Stimulated activated CD8-positive, alpha-beta memory T cell treated with anti-CD3 and anti-CD28 coated beads, Interleukin-7, amount 100 ng/mL, for 24 hours (primary cell): Measurements from ENCODE around the gene PATE3.

Experiments
- DNase-seq: peaks from one replicate; pipeline ENCODE4 v3.0.0-alpha.2; 2020; ENCODE audit warnings: low read depth

Gene PATE3

DNA sequence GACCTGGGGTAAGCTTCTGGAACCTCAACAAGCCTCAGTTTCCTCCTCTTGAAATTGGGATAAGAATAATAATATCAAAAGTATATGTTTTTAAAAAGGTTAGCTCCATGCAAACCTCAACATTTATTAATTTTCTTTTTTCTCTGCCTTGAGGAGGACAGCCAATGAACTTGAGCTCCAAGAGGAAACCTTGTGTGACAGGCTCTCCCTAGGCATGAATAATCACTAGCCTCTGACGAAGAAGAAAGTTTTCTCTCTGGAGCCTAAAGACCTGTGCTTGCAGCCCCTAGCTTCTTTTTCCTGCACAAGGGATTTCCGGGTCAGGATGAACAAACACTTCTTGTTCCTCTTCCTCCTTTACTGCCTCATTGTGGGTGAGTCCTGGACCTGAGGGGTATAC is at the start of gene PATE3:
PATE3 (plus strand) TSS at position 301 of the 400 bp plus-strand sequence; CDS start at position 326, 25 bp downstream.
- DNase-seq, result no peak

DNA sequence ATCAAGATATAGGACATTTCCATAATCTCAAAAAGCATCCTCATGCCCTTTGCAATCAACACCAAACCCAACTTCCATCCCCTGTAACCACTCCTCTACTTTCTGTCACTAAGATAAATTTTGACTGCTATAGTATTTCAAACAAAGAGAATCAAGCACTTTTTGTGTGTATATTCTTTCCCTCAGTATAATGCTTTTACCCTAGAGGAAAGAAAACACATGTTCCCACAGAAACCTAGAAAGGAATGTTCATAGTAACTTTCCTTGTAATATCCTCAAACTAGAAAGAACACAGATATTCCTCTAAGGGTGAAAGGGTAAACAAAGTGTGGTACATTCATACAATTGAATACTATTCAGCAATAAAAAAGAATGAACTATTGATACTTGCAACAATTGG is 47.3 kb upstream of the PATE3 start:
- DNase-seq, result no peak

GRCh38 chr11:125743681-125744080 is 44.2 kb upstream of the PATE3 start:
- DNase-seq, result no peak

GRCh38 chr11:125745979-125746378 is 41.9 kb upstream of the PATE3 start, which contains the start of gene PATE1:
Gene PATE1 (plus strand): TSS chr11:125746279. CDS start chr11:125746305, 26 bp downstream.
- DNase-seq, result no peak

- DNase-seq, result no peak
Measured at GRCh38 chr11:125750629-125751028, 37.3 kb upstream of the PATE3 start.

DNA sequence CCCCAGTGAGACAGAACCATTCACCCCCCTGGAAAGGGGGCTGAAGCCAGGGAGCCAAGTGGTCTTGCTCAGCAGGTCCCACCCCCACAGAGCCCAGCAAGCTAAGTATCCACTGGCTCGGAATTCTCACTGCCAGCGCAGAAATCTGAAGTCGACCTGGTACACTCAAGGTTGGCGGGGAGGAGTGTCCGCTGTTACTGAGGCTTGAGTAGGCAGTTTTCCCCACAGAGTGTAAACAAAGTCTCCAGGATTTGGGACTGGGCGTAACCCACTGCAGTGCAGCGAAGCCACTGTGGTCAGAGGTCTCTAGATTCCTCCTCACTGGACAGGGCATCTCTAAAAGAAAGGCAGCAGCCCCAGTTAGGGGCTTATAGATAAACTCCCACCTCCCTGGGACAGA is 31.9 kb upstream of the PATE3 start:
- no peak for DNase-seq

GRCh38 chr11:125762445-125762844 is 25.5 kb upstream of the PATE3 start:
- DNase-seq, result no peak

DNA sequence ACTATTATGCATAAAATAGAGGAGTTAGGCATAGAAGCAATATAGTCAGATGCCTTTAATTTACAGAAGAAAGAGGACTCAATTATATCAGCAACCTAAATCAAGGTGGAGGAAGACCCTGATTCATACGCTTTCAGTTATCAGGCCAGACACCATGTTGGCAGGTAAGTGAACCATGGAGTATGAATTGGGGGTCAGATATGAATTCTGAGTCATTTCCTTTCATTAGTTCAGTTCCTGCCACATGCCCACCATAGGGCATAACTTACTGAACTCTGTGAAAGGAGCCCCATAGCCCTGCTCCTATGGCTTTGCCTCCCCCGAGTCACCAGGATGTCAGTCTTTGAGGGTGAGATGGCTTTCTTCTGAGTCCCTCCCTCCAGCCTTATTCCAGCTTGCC is 24.4 kb upstream of the PATE3 start:
- no peak for DNase-seq

- no peak for DNase-seq
Measured at GRCh38 chr11:125766251-125766650, 21.7 kb upstream of the PATE3 start.

DNA sequence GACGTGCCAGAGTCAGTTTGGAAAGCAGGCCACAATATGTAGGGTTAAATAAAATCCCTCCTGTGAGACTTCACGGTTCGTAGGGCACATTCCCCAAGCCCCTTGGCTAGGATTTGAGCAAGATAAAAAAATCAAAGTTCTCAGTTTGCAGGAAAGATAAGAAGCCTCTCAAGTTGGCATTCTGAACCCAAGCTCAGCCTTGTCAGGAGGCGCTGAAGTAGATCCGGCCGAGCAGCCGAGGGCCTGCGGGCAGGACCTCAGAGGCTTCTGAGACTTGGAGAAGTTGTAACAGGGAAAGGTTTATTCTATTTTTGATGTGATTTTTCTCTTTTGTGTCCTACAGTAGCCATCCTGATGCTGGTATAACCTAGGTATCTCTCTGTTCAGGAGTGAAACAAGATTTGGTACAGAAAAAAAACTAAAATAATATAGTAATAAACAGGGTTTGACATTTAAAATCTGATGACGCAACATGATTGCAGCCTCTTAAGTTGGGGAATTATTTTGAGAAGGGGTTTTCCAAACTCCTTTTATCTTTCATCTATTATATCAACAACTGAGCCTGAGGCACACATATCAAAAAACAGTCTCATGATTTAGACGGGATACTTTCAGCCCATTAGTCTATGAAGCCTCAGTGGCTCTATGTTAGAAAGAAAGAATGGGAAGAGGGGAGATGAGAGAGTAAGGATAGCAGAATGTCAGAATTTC is 19.4 kb upstream of the PATE3 start:
- no peak for DNase-seq

DNA sequence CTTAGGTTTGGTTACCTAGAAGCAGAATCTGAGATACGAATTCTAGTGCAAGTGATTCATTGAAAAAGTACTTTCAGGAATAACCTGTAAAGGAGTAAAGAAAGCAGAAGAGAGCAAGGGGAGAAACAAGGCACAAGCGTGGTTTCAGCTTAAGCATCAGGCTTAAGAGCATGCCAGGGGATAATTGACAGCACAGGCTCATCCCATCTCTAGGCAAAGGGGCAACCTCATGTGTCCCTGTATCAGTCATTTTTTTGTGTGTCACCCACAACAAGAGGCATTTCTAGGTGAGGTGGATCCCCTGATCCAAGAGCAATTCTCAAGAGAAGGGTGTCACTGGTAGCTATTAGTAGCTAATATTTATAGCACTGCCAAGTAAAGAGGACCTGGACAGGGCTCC is 17.3 kb upstream of the PATE3 start:
- DNase-seq, result no peak

GRCh38 chr11:125772834-125773505 is 15.0 kb upstream of the PATE3 start:
- DNase-seq, result no peak

DNA sequence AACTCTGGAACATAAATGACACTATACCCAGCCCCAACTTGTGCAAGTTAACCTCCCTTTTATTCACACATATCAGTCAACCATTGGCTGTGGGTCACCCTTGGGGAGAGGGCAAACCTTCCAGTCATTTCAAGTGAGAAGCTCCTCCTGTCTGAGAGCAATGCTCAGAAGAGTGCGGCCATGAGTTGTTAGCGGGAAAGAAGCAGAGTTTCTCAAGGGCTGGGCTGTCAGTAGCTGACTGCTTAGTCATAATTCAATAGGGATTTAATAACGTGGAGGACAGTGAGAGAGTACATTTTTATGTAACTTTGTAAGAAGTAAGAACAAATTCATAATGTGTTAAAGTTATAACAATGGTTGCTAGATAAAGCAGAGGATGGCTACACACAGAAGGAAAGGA is 14.4 kb upstream of the PATE3 start:
- DNase-seq, result no peak

GRCh38 chr11:125777309-125777708 is 10.6 kb upstream of the PATE3 start:
- DNase-seq, result no peak

DNA sequence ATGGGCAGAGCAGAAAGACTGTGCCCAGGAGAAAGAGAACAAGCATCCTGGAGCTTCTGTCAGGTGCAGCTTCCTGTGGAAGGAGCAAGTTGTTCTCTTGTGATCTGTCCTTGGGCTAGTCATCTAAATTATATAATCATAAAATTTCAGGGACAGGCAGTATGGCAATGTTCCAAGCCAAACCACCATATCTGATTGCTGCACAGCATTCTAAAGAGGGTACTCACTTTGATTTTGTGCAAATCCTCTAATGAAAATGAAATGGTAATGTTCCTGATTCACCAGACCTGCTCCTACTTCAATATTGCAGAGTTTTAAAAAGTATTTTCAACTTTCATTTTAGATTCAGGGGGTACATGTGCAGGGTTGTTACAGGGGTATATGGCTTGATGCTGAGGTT is 9.2 kb upstream of the PATE3 start, which contains the start of gene PATE2:
PATE2 (minus strand) TSS at position 101 of the 400 bp plus-strand sequence; CDS start at position 46, 55 bp downstream.
- no peak for DNase-seq

DNA sequence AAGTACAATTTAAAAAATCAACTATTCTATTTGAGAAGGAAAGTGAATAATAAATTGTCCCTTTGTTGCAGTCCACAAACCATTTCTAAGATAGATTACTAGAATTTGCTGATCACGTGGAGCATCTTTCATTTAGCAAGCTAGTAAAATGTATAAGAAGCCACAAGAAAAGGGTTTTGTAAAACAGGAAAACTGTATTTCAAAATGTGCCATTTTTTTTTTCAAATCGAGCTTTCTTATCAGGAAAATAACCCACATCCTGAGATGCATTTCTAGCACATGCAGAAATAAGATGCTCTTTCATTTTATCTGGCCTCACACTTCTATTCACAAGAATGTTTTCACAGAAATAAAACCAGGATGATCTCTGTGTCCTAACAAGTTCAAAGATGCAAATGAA is 3.2 kb upstream of the PATE3 start:
- no peak for DNase-seq

DNA sequence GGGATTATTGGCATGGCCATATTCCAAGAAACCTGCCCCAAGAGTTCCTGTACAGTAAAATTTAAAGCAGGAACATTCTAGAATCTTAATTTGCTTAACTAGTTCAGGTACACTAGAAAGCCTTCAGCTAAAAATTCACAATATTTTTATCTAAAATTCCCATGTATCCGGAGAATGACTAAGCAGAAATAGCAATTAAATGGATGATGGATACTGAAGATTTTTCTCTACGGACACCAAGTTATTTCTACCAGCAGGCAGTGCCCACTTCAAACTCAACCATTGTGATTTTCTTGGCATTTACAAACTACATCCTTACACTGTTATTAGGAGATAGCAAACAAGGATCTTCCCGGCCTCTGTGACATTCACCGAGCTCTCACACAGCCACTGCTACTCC is 2.9 kb downstream of the PATE3 start:
- no peak for DNase-seq

- no peak for DNase-seq
Measured at GRCh38 chr11:125797641-125798040, 9.7 kb downstream of the PATE3 start.

GRCh38 chr11:125799808-125800207 is 11.9 kb downstream of the PATE3 start:
- DNase-seq, result no peak

- no peak for DNase-seq
Measured at GRCh38 chr11:125802387-125802786, 14.5 kb downstream of the PATE3 start.

- no peak for DNase-seq
Measured at GRCh38 chr11:125807909-125808308, 20.0 kb downstream of the PATE3 start.

- DNase-seq, result no peak
Measured at GRCh38 chr11:125833016-125833415, 45.1 kb downstream of the PATE3 start, which contains the start of gene PATE4. Gene PATE4 (plus strand): TSS chr11:125833316. CDS start chr11:125833360, 44 bp downstream.

GRCh38 chr11:125835748-125836147 is 47.8 kb downstream of the PATE3 start:
- DNase-seq, result no peak
